HG03521 (cell line): ENCODE measurements around the gene RUSF1.
"Not testable (repeated sequence)": the region's sequence is repeated elsewhere in the genome, so short reads cannot be mapped to it uniquely, and the experiment has no call there.

Experiments used
- ATAC-seq: cut with Tn5 transposase; IDR thresholded peaks from one replicate; pipeline ENCODE4 v1.9.1; 2021; ENCODE audit warnings: mild to moderate bottlenecking, moderate library complexity; ENCODE audit not compliant: unreplicated experiment

Gene RUSF1

DNA sequence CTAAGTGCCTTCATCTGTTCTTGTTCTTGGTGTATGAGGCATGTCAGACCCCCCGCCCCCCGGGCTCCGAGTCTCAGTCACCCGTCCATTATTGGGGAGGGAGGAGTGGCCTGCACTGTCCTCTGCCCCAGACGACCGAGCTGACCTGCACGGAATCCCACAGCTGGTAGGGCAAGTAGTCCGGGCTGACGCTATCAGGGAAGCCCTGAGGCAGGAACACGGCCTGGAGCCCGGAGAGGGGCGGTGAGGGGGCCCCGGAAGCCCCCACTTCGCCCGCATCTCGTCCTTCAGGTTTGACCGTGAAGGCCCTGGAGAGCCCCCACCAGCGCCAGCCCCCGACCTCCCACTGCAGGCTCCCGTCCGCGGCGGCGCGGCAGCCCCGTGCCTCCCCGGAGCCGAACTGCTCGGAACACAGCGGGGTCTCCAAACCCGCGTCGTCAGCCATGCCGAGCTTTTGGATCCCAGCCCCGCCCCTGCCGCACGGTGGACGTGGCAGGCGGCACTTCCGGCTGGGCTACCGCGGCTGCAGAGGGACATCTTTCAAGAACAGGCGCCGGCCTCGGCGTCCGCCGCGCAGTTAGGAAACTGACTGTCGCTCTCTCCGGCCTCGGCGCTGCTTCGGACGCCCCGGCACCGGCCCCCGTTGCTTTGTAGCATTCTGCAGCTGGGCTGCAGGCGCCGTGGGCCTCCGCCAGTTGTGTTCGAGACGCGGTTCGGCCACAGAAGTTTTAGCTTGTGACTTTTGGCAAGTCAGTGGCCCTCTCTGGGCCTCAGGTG, at the start of gene RUSF1:
Gene RUSF1, minus strand, starts transcription at position 463 of the 777 bp plus-strand sequence. Its CDS starts 18 bp downstream, at position 445.
- peak; percentile 88 for ATAC-seq

GRCh38 chr16:31542763-31543162, 34.6 kb upstream of the RUSF1 start:
- ATAC-seq: no peak

DNA sequence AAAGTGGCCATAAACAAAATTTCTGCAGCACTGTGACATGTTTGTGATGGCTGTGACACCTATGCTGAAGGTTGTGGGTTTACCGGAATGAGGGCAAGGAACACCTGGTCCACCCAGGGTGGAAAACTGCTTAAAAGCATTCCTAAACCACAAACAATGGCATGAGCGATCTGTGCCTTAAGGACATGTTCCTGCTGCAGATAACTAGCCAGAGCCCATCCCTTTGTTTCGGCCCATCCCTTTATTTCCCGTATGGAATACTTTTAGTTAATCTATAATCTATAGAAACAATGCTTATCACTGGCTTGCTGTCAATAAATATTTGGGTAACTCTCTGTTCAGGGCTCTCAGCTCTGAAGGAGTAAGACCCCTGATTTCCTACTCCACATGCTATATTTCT, 31.6 kb upstream of the RUSF1 start:
- ATAC-seq: not testable (repeated sequence)

DNA sequence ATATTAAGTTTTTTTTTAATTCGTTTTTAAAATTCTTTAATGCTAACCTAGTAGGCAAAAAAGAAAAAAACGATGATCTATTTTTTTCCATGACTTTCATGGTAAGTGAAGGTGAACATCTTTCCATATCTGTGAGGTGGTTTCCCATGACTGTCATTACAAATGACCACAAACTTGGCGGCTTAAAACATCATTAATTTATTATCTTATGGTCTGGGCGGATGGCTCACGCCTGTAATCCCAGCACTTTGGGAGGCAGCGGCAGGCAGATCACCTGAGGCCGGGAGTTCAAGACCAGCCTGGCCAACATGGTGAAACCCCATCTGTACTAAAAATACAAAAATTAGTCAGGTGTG, 30.0 kb upstream of the RUSF1 start:
- not testable (repeated sequence) for ATAC-seq

- no peak for ATAC-seq
Observed at GRCh38 chr16:31537362-31538242, 29.4 kb upstream of the RUSF1 start.

DNA sequence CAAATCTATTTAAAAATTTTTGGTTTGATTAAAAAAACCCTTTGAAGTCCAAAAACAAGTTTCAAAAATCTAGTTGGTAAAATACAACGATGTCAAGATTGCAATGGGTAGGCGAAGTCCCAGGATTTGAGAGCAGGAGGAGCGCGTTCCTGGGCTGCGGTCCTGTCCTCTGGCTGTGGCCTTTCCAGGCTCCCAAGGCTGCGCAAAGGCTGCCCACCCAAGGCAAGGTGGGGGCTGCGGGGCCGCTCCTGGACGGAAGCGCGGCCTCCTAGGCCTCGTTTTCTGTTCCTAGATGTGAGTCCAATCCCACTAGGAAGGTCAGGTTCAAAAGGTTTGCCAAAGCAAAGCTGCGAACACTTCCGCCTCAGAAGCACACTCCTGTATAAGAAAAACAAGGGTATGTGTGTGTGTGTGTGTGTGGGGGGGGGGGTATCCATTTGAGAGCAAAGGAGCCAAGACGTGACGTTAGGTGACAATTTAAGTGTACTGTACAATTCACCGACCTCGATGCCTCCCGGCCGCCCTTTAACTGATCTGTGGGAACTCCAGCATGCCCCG, 28.7 kb upstream of the RUSF1 start:
- ATAC-seq: no peak

- no peak for ATAC-seq
Observed at GRCh38 chr16:31535737-31536136, 27.5 kb upstream of the RUSF1 start.

GRCh38 chr16:31532896-31533295, 24.7 kb upstream of the RUSF1 start:
- no peak for ATAC-seq

GRCh38 chr16:31532120-31532519, 23.9 kb upstream of the RUSF1 start:
- no peak for ATAC-seq

DNA sequence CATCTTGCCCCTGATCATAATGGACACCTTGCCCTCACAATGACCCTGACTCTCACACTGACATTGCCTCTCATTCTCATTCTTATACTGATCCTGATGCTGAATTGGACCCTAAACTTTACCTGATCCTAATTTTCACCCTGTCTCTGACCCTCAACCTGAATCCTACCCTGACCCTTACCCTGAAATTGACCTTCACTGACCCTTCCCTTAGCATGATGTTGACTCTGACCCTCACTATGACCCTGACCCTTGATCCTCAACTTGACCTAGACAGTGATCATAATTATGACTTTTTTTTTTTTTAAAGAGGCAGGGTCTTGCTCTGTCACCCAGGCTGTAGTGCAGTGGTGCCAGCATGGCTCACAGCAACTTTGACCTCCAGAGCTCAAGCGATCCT, 22.9 kb upstream of the RUSF1 start:
- no peak for ATAC-seq

GRCh38 chr16:31530405-31530804, 22.2 kb upstream of the RUSF1 start:
- no peak for ATAC-seq

GRCh38 chr16:31529937-31530312, 21.7 kb upstream of the RUSF1 start:
- ATAC-seq: no peak

DNA sequence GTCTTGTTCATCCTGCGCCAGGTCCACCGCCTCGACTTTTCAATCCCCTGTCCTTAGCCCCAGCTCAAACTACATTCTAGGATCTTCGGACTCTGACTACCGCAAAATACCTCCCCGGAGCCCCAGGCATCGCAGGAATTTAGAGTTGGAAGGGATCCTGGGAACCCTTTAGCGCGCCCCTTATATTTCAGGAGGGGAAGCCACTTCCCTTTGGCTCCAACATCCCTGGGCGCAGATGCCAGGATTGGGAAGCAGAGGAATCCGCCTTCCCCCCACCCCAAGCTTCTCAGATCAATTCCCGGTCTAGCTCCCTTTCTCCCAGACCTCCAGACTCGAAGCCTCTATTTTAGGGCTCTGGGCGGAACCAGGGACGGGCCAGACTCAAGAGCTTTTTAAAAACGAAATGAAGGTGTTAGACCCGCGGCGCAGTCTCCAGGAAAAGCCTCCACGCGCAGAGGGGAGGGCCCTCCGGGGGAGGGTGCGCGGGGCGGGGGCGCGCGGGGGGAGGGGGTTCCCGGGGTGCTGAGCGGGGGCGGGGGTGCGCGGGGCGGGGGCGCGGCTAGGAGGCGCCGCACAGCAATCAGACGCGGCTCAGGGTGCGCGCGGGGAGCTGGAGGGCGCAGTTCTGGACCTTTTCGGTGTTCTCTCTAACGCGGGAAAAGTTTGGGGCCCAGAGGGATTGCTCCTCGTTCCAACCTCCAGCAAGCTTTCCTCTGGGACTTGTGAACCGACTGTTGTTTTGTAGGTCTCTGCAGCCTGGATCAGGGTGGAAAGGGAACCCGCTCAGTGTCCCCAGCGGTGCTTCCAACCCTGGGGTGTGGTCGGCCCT, 21.1 kb upstream of the RUSF1 start:
- no peak for ATAC-seq

GRCh38 chr16:31528523-31529107, 20.4 kb upstream of the RUSF1 start:
- ATAC-seq: no peak

DNA sequence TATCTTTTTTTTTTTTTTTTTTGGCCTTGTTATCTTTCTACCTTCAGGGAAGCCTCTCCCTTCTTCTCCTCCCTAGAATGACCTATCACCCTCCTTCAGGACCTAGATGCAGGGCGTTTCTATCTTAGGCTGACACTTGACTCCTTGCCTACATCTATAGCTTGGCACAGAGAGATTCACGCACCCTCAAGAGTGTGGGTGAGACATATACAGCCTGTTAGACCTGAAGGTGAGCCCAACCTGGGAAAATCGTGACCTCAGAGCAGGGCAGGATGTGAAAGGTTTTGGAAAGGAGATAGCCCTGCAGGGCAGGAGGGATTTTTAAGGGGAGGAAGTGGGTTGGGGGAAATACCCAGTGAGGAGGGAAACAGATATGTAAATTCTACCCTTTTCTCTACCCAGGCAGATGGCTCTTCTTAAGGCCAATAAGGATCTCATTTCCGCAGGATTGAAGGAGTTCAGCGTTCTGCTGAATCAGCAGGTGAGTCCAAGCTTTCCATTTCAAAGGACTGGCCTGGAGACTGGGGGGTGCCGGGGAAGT, 19.6 kb upstream of the RUSF1 start, which contains the start of gene AHSP:
Gene AHSP, plus strand, starts transcription at position 167 of the 541 bp plus-strand sequence. Its CDS starts 240 bp downstream, at position 407.
- ATAC-seq: no peak

DNA sequence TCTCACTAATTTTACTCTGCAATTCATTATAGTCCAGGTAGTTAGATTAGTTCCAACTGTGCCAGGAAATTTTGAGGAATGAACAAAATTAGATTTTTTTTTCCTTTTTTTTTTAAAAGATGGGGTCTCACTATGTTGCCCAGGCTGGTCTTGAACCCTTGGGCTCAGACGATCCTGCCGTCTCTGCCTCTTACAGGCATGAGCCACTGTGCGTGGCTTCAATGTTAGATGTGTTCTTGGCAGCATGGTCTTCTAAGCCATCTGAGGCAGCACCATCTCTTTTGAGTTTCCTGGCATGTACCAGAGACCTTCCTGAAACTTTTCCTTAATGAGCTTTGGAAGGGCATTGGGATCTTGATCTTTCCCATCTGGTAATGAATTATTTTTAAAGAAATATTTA, 16.9 kb upstream of the RUSF1 start:
- ATAC-seq: no peak

DNA sequence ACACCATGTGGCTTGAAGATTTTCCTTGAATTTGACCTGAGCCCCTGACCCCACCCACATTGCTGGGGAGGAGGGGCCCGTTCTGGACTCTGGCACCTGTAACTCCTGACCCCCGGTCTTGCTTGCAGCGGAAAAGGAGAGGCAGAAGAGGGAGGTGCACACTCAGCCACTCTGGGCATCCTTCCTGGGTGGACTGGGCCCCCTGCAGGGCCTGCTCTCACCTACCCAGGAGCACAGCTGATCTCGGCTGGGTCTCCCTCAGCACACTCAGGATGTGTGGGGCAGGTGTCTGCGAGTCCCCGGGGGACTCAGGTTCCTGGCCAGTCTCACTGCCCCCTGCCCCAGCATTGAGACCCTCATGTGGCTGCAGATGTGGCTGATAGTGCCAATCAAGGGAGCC, 15.6 kb upstream of the RUSF1 start:
- ATAC-seq: not testable (repeated sequence)

GRCh38 chr16:31522071-31522470, 13.9 kb upstream of the RUSF1 start:
- ATAC-seq: no peak

DNA sequence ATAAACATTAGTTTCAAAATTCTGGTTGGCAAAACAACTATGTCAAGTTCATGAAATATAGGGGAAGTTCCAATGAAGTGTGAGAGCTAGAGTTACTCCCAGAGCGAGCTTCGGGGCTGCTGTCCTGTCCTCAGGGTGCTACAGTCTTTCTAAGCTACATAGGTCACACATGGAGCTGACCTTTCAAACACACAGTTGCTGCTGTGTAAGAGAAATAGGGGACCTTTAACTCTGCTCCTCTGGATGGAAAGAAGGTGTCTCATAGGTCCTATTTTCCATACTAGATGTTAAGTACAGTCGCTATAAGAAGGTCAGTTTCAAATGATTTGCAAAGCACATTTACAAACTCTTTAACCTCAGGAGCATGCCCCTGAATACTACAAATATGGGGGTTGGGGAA, 13.2 kb upstream of the RUSF1 start:
- no peak for ATAC-seq

GRCh38 chr16:31519759-31520431, 11.7 kb upstream of the RUSF1 start:
- ATAC-seq: no peak
